ENCODE results near the gene STING1.
A peak's percentile ranks its signal among the peaks of the same experiment; 100 is the strongest.

STING1 gene

GRCh38 chr5:139454568-139455290 is 27.8 kb downstream of the STING1 start:
- no peak for TF ChIP-seq CTCF (IDR thresholded peaks at IDR 0.05; ENCODE audit: insufficient read depth, low read length, poor library complexity, severe bottlenecking)
- no peak for DNase-seq (ENCODE audit: extremely low read depth, insufficient read length)
- Histone ChIP-seq H3K27me3 (replicated peaks; ENCODE audit: control insufficient read depth, insufficient read depth, low read length) (no peaks in the 10 kb centered on the region), H3K36me3 (ENCODE audit: control insufficient read depth, insufficient read depth, low read length) (no peaks in the 10 kb centered on the region), H3K4me3 (replicated peaks; ENCODE audit: low read depth, low read length) (no peak overlapping the region)

GRCh38 chr5:139453683-139454567 is 28.6 kb downstream of the STING1 start:
- peak; percentile 45 for DNase-seq (ENCODE audit: extremely low read depth, insufficient read length)
- no peak for TF ChIP-seq CTCF (IDR thresholded peaks at IDR 0.05; ENCODE audit: insufficient read depth, low read length, poor library complexity, severe bottlenecking)
- no peaks in the 10 kb centered on the region for H3K36me3 ChIP-seq (ENCODE audit: control insufficient read depth, insufficient read depth, low read length)
- H3K27me3 ChIP-seq (replicated peaks; ENCODE audit: control insufficient read depth, insufficient read depth, low read length) = no peaks in the 10 kb centered on the region
- no peak overlapping the region for H3K4me3 ChIP-seq (replicated peaks; ENCODE audit: low read depth, low read length)

GRCh38 chr5:139451878-139452660 is 30.5 kb downstream of the STING1 start:
- no peaks in the 10 kb centered on the region for H3K36me3 ChIP-seq (ENCODE audit: control insufficient read depth, insufficient read depth, low read length)
- no peak for DNase-seq (ENCODE audit: extremely low read depth, insufficient read length)
- H3K4me3 ChIP-seq (replicated peaks; ENCODE audit: low read depth, low read length) = no peak overlapping the region
- H3K27me3 ChIP-seq (replicated peaks; ENCODE audit: control insufficient read depth, insufficient read depth, low read length) = no peaks in the 10 kb centered on the region
- TF ChIP-seq CTCF (IDR thresholded peaks at IDR 0.05; ENCODE audit: insufficient read depth, low read length, poor library complexity, severe bottlenecking) = no peak

- DNase-seq (ENCODE audit: extremely low read depth, insufficient read length) = no peak
These were observed 31.4 kb downstream of the STING1 start for GRCh38 chr5:139451176-139451575.

More at GRCh38 chr5:139451176-139451575, 31.4 kb downstream of the STING1 start:
- no peaks in the 10 kb centered on the region for H3K27me3 ChIP-seq (replicated peaks; ENCODE audit: control insufficient read depth, insufficient read depth, low read length)
- no peak for TF ChIP-seq CTCF (IDR thresholded peaks at IDR 0.05; ENCODE audit: insufficient read depth, low read length, poor library complexity, severe bottlenecking)
- no peaks in the 10 kb centered on the region for H3K36me3 ChIP-seq (ENCODE audit: control insufficient read depth, insufficient read depth, low read length)
- H3K4me3 ChIP-seq (replicated peaks; ENCODE audit: low read depth, low read length) = no peak overlapping the region

Measured in GM06990 (cell line).